GM21381 (cell line): ENCODE measurements around the gene PFKP.

Experiments used
- ATAC-seq: cut with Tn5 transposase; IDR thresholded peaks from one replicate; pipeline ENCODE4 v1.9.1; 2021; ENCODE audit warnings: mild to moderate bottlenecking, moderate library complexity; ENCODE audit not compliant: unreplicated experiment

PFKP gene

DNA sequence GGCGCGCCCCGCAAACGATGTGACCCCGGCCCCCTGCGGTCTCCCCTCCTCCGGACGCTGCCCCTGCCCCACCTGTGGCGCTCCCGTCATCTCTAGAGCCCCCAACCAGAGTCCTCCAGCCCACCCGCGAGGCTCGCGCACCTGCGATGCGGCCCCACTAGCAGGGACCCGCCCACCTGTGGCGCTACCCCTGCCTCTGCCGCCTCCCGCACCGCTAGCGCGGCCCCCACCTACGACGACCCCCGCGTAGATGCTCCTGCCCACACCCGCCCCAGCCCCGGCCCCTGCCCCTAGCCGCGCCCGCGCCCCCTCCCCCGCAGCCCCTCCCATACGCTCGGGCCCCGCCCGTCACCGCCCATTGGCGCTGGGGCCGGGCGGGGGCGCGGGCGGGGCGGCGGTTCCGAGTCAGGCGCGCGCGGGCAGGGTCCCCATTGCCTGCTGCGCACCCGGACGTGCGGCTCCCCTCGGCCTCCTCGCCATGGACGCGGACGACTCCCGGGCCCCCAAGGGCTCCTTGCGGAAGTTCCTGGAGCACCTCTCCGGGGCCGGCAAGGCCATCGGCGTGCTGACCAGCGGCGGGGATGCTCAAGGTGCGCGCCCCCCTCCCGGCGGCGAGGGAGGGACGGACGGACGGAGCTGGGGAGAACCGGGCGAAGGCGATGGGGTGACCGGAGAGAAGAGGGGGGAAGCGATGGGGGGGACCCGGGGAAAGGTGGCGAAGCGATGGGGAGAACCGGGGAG lies at the start of gene PFKP:
TSS of gene PFKP (plus strand) at position 431 of the 741 bp plus-strand sequence. CDS start at position 479, 48 bp downstream.
- ATAC-seq: peak; percentile 51

DNA sequence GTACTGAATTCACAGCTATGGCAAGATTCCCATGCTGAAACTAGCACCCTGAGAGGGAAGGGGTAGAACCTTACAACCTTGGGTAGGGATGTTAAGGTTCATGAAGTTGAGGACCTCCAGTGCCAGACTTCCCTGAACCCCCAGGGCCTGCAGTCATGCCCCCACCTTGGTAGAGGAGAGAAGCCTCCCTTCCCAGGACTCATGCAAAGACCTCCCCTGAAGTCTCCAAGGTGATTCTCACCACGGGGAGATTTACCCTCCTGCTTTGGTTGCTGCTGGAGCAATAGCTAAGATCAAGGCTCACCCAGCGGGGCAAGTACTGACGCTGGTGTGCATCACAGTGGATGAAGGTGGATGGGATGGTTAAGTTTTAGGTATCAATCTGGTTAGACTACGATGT lies 49.1 kb upstream of the PFKP start:
- ATAC-seq: no peak

DNA sequence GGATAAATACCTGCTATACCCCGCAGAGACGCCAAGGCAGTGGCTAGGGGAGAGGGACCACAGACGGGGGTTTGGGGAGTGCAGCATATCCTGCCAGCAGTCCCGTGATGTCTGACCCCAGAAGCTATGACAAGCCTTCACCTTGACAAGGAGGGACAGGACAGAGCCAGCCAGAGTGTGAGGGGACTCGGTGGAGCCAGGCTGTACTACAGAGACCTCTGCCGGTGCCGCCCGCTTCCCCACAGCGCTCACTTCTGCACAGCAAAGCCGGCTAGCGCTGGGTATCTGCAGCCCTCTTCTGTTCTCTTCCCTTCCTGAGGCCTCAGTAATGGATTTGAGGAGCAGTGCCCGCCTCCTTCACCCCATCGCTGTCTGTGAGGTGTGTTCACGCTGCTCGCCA lies 47.0 kb upstream of the PFKP start:
- ATAC-seq: no peak

DNA sequence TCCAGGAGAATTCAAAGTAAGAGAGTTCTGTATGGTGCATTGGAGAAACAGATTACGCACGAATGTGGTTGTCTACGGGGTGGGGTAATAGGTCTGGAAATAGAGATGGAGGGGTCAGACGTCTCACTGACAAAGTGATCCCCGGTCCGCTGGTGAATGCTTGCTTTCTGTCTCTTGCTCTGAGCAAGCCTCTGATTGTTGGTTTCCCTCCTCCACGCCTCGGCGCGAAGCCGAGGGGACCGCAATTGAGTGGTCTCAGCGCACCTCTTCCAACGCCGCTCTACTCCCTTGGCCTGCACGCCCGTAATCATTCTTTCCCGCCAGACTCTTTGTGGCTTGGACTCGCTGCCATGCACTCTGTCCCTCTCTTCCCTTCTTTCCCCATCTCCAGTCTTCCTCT lies 46.5 kb upstream of the PFKP start:
- ATAC-seq: no peak

DNA sequence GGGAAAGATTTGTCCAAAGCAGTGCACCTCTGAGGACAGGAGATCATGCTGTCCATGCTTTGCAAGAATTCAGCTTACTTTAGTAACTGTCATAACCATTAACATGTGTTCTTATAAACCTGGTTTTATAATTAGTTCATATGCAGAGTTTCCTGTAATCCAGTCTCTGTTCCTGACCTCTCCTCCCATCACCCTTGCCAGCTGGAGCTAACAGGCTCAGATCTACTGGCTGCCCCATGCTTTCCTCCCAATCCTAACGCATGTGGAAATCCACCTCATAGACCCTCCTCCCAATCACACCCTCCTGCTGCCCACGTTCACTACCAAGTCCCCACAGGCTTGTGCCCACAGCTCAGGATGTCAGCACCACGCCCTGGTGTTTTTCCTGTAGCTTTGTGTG lies 45.3 kb upstream of the PFKP start:
- ATAC-seq: no peak

DNA sequence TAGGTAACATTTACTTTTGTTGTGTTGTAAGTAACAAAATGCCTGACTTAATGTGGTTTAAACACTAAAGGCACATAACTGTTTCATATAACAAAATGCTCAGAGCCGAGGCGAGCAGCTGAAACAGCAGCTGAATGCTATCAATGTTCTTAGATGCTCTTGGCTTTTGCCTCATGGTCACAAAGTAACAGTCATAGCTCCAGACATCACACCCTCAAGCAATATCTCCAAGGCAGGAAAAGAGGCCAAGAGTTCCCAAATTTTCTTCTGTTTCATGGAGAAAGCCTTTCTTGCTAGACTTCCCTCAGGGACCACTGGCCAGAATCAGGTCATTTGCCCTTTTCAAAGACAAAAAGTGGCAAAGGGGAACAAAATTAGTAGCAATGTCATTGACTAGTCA lies 43.5 kb upstream of the PFKP start:
- no peak for ATAC-seq

DNA sequence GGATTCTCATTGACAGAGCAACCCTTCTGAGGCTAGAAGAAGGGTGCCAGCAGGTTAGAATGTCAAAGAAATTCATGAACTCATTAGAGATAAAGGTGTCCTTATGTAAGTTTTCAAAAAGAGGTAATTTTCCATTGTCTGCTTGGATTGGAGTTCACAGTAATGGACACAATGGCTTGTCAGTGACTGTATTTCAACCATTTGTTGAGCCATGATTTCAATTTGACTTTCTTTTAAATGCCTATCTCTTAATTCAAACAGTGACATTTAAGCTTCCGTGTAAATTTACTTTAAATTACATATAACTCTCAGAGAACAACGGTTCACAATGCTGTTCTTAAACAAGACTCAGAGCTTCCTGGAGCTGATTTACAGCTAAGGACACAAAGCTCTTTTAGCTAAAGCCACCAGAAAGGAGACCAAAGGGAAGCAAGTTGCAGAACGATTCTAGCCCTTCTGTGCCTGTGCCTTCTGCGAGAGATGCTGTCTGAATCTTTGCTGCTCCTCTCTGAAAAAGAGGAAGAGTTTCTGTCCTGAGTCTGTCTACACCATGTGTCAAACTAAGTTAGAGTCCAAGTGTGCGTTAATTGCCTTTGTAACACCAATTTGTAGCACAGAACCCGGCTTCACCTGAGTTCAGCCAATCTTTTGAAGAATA lies 42.2 kb upstream of the PFKP start:
- no peak for ATAC-seq

DNA sequence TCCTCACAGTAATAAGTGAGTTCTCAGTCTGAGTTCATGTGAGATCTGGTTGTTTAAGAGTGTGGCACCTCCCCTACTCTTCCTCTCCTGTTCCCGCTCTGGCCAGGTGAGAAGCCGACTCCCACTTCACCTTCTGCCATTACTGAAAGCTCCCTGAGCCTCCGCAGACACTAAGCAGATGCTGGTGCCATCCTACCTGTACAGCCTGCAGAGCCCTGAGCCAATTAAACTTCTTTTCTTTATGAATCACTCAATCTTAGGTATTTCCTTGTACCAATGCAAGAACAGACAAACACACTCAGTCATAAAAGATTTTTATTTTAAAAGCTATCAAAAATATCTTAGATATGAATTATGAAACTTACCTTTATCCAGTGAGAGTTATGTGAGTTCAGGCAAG lies 39.5 kb upstream of the PFKP start:
- ATAC-seq: no peak

DNA sequence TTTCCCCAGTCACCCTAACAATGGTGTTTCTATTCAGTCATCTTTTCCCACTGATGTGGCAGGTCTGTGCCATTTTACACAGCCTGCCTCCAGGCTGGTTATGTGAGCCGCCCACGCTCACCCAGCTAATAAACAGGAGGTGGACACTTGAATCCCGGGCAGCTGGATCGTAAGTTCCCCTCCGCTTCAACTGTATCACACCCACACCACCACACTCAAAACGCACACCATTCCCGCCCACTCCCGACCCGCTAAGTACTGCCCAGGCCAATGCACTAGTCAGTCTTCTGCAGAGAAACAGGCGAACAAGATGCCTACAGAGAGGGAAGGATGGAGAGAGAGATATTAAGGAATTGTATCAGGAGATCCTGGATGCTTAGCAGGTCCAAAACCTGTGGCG lies 38.9 kb upstream of the PFKP start:
- ATAC-seq: no peak

DNA sequence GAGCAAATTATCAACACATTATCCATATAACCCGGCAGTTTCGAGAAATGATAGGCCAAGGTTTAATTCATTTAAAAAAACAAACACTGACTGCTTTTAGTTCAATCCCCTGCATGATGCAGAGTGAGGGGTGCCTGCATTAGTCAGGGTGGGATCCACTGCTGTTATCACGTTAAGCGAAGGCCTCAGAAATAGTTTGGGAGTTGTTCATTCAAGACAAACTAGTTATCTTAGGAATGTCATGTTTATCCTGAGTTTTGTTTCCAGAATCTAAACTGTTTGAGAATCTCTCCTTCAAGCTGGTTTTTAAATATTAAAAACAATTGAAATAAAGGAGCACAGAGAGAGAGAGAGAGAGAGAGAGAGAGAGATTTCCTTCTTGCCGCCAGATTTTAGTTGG lies 36.6 kb upstream of the PFKP start:
- ATAC-seq: no peak

DNA sequence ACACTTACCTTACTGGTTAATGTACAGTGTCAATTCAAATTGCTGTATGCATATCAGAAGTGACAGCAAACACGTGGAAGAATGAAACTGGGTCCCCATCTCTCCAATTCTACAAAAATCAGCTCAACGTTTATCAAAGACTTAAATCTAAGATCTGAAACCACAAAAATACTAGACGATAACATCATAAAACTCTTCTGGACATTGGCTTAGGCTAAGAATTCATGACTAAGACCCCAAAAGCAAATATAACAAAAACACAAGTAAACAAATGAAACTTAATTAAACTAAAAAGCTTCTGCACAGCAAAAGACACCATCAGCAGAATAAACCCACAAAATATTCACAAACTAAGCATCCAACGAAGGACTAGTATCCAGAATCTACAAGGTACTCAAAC lies 35.9 kb upstream of the PFKP start:
- no peak for ATAC-seq

DNA sequence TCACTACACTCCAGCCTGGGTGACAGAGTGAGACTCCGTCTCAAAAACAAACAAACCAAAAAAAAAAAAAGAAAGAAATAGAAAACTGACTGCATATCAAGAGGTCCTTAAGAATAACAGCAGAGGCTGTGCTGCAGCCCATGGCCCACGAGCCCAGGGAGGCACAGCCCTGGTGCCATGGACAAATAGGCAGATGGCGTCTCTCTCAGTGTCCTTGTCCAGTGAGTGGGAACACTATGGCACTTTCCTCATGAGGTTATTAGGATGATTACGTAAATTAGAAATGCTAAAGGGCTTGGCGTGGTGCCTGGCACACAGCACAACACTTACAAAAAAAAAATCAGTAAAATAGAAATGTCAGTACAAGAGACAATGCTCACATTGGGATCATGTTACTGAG lies 33.4 kb upstream of the PFKP start:
- ATAC-seq: no peak

DNA sequence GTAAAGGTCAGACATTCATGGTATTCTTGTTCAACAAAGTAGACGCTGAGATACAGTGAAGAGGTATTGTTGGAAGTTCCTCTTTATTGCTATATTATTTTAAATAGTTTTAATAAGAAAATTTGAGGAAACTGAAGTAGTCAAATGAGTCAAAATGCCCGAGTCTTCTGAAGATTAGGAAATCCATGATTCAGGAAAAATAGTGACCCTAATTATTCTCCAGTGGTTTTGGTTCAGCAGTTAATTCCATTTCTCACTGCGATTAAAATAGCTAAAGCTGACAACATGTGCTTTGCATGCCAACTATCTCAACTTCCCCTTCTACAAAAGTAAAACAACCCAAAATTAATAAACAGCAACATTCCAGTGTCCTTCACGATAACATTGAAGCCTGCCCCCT lies 32.7 kb upstream of the PFKP start:
- ATAC-seq: no peak

DNA sequence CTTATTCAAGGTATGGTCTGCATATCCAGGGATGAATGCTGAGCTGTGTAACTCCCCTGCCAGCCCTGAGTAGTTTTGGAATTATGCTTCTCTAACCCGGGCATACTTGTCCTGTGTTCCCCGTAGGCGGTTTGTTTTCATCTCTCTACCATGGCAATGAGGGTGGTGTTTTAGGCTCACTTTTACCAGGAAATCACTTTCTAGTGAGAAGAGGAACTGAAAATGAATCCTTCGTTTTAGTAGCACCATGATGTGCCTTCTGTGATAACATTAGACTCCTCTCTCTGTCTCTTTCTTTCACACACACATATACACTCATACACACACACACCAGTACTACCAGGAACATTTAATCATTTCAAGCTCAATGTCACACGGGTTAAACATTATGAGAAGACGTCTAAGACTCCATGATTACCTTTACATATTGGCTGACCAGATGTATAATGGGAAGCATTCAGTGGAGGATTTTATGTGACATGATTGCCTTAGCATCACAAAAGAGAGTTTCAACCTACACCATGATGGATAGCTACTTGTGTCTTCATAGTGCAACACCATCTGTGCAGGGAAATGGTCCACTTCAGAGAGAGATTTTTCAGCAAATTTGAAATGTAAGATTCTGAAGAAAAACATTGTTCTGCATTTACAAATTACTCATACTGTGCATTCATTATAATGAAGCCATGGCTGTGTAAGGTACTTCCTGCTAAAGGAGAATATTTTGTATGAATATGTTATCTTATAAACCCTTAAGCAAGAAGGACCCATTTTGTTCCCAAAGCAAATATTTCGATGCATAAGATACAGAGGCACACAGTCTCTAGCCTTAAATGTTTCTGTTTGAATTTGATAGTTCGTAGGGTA lies 31.0 kb upstream of the PFKP start:
- ATAC-seq: peak; percentile 99

DNA sequence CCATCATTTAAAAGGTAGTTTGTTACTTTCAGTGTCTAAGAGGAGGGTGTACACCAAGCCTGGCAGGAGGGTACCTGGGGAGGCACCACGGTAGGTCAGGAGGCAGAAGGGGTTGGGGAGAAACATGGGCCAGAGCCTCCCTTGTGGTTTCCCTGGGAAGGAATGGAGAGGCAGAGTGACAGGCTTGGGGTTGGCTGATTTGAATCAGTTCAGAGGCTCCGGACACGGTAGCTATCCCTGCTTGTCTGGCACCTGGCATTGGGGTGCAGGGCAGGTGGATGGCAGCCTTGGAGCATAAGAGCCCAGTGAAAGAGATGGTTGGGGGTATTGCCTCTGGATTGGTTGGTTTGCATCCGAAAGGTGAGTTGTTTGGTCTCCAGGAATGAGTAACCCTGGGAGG lies 30.2 kb upstream of the PFKP start:
- ATAC-seq: no peak

DNA sequence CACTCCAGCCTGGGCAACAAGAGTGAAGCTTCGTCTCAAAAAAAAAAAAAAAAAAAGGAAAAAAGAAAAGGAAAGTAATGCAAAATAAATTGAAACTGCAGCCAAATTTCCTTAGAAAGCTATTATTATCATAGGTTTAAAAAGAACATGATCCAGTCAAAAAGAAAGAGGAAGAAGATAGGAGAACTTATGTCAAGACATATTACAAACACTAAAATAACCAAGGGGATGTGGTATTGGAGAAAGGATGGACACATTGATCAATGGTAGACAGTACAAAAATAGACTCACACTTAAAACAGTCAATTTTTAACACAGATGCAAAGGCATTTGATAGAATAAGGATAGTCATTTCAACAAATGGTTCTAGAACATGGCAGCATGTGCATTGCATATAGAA lies 27.3 kb upstream of the PFKP start:
- no peak for ATAC-seq

DNA sequence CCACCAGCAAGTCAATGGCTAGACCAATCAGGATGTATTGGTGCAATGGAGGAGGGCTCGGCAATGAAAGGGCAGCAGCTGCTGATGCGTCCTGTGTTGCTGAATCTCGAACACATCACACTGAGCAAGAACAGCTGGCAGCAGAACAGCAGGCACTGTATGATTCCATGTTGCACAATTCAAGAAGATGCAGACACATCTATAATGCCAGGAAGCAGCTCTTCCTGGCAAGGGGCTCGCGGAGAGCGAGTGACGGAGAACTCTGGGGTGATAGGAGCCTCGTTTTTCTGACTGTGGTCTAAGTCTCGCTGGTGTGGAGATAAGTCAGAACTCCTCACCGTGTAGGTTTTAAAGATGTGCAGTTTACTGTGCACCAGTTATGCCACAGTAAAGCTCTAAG lies 24.8 kb upstream of the PFKP start:
- no peak for ATAC-seq

DNA sequence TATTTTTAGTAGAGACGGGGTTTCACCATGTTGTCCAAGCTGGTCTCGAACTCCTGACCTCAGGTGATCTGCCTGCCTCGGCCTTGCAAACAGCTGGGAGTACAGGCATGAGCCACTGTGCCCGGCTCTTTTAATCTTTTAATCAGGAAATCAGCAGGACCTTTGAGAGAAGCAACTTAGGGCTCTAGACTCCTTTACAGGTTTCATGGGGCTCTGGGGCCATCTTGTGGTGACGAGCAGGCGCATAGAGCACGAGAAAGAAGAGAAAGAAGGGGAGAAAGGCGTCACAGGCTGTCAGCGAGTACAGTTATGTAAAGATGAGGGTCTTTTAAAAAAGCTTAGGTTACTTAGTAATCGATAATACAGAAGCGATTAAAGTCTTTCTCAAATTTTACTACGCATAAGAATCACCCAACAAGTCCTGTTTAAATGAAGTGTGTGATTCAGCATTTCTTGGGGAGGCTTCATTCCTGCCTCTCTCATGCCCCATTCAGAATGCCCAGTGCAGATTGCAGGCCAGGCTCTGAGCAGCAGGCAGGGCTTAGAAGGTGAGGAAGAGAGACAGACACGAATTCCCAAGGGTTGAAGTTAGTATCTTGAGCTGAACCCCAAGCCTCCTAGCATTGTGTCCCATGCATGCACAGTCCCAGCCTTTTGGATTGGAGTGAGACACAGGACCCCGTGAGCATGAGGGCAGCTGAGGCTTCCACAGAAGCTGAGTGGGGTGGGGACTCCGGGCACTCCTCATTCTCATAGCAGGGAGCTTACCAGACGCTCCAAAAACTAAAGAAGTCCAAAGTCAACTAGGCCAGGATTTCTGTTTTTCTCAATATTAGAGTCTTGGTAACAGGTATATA lies 23.6 kb upstream of the PFKP start:
- ATAC-seq: peak; percentile 79

DNA sequence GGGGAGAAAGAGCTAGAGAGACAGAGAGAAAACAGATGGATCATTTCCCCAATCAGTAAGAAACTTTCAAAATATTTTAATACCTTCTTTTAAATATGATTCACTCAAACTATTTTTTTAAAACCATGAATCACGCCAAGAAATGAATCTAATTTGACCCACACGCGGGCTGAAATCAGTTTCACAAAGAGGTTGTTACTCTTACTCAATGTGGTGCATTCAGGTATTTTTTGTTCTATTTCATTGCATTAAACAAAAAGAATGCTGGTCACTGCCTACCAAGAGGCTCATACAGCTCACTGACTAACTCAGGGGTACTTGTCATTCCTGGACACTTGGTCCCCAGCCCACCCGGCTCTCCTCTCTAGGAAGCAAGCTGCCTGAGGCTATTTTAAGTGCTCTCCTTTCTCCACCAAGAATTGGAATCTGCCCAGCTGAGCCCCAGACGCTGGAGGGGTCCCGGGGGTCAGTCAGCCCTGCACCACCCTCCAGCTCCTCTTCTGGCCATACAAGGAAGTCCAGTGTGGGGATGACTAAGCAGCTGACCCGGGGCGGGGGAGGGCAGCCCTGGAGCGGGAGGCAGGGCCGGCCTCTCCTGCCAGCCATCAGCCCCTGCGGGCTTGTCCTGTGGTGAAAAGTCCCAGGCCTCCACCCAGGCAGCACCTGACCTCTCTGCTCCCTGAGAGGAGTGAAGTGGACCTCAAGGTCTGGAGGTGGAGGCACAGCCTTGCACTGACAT lies 21.7 kb upstream of the PFKP start:
- ATAC-seq: no peak

DNA sequence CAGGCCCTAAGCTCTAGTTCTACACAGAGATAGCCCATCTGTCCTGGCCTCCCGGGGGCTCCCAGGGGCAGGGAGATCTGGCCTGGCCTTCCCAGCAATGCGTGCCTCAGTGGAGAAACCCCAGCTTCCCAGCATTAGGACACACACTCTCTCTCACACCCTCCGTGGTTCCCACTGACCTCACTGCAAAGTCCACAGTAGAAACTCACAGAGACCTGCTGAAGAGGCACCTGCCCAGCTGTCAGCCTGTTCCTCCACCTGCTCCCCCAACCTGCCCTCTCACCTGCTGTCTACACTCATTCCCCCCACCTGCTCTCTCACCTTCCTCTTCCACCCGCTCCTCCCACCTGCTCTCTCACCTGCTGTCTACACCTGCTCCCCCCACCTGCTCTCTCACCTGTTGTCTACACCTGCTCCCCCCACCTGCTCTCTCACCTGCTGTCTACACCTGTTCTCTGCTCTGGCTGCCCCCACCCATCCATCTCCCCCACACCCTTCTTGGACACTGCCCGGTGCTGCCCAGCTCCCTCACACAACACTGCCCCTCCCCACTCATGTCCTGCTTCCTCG lies 21.1 kb upstream of the PFKP start:
- ATAC-seq: no peak
